ENCODE results near the gene RABGGTA.

The RABGGTA gene

DNA sequence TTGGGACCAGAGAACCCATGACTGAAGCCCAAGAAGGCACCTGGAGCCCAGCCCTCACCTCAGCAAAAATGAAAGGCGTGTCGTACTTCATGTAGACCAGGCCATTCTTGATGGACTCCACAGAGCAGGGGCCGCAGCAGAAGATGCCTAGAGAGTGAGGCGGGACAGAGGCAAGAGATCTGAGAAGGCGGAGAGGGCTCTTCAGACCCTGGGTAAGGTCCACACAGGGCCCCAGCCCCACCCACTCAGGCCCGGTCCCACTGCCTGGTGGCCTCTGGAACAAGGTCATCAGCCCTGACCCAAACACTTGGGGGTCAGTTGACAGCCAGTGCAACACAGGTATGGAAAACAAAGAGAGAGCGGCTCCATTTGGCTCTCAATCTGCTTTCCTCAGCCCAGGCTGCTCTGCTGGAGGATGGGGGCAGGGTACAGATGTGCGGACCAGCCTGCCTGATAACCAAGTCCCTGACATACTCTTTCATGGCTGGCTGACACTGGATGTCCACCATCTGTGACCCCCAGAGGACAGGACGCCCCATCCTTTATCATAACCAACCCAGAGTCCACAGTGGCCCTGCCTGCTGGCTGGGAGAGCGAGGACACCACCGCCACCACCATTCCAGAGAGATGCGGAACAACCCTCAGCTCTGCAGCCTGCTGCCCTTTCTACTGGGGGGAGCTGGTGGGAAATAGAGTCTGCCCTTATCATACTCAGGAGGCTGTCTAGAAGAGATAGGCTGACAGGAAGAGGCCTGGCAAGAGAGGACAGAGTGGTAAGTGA lies 15.3 kb downstream of the RABGGTA start:
- no peak overlapping the region for H2AFZ ChIP-seq (ENCODE audit: low read length)
- H3K4me2 ChIP-seq (ENCODE audit: low read depth, low read length): no peak overlapping the region
- no peak overlapping the region for H3K27ac ChIP-seq (ENCODE audit: low read length)
- no peaks in the 10 kb centered on the region for H3K4me1 ChIP-seq (ENCODE audit: low read length)
- TF ChIP-seq EZH2phosphoT487 (IDR thresholded peaks at IDR 0.05; ENCODE audit: low read length): no peak
- no peak for TF ChIP-seq CTCF (IDR thresholded peaks at IDR 0.05; ENCODE audit: low read length)
- no peak for TF ChIP-seq EZH2 (optimal IDR thresholded peaks at IDR 0.05; ENCODE audit: low read depth, low read length)
- H3K9ac ChIP-seq (ENCODE audit: low read length): no peak overlapping the region
- no peak overlapping the region for H3K4me3 ChIP-seq (ENCODE audit: low read length)
- no peaks in the 10 kb centered on the region for H4K20me1 ChIP-seq (ENCODE audit: insufficient read depth, low read length)
- H3K27me3 ChIP-seq (replicated peaks; ENCODE audit: insufficient read depth, low read length): no peaks in the 10 kb centered on the region
- no peaks in the 10 kb centered on the region for H3K36me3 ChIP-seq (replicated peaks; ENCODE audit: insufficient read depth, low read length)
- no peaks in the 10 kb centered on the region for H3K79me2 ChIP-seq (ENCODE audit: low read length)
- no peaks in the 10 kb centered on the region for H3F3A ChIP-seq (ENCODE audit: insufficient read depth, low read length)
- no peak for DNase-seq
- no peaks in the 10 kb centered on the region for H3K9me3 ChIP-seq (replicated peaks; ENCODE audit: insufficient read depth, low read length)
- H3K9me2 ChIP-seq (replicated peaks; ENCODE audit: insufficient read depth, low read length): no peaks in the 10 kb centered on the region

DNA sequence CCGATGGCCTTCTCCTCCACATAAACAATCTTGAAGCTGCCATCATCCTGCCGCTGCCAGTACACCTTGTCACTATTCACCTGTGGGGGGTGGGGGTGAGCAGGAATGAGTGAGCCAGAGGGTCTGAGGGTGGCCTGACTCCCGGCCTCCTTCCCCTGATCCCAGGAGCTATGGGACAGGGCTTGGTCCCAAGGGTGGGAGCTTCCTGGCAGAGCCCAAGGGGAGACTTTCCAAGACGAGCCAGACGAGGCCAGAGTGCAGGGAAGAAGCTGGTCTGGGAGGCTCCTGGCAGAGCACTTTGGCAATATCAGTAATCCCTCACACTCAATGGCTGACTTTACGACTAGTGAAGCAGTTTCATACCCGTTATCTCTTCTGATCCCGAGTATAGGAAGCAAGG lies 16.0 kb downstream of the RABGGTA start:
- Histone ChIP-seq H3K9me2 (replicated peaks; ENCODE audit: insufficient read depth, low read length) (no peaks in the 10 kb centered on the region), H3K36me3 (replicated peaks; ENCODE audit: insufficient read depth, low read length) (no peaks in the 10 kb centered on the region), H3K79me2 (ENCODE audit: low read length) (no peaks in the 10 kb centered on the region), H3K4me3 (ENCODE audit: low read length) (no peak overlapping the region), H3K9ac (ENCODE audit: low read length) (no peak overlapping the region), H3K27ac (ENCODE audit: low read length) (no peak overlapping the region), H3K4me2 (ENCODE audit: low read depth, low read length) (no peak overlapping the region), H3F3A (ENCODE audit: insufficient read depth, low read length) (no peaks in the 10 kb centered on the region), H3K27me3 (replicated peaks; ENCODE audit: insufficient read depth, low read length) (no peaks in the 10 kb centered on the region), H2AFZ (ENCODE audit: low read length) (no peak overlapping the region), H3K4me1 (ENCODE audit: low read length) (no peaks in the 10 kb centered on the region), H3K9me3 (replicated peaks; ENCODE audit: insufficient read depth, low read length) (no peaks in the 10 kb centered on the region), H4K20me1 (ENCODE audit: insufficient read depth, low read length) (no peaks in the 10 kb centered on the region)
- DNase-seq: no peak
- no peak for TF ChIP-seq EZH2phosphoT487 (IDR thresholded peaks at IDR 0.05; ENCODE audit: low read length)
- TF ChIP-seq CTCF (IDR thresholded peaks at IDR 0.05; ENCODE audit: low read length): no peak
- no peak for TF ChIP-seq EZH2 (optimal IDR thresholded peaks at IDR 0.05; ENCODE audit: low read depth, low read length)

DNA sequence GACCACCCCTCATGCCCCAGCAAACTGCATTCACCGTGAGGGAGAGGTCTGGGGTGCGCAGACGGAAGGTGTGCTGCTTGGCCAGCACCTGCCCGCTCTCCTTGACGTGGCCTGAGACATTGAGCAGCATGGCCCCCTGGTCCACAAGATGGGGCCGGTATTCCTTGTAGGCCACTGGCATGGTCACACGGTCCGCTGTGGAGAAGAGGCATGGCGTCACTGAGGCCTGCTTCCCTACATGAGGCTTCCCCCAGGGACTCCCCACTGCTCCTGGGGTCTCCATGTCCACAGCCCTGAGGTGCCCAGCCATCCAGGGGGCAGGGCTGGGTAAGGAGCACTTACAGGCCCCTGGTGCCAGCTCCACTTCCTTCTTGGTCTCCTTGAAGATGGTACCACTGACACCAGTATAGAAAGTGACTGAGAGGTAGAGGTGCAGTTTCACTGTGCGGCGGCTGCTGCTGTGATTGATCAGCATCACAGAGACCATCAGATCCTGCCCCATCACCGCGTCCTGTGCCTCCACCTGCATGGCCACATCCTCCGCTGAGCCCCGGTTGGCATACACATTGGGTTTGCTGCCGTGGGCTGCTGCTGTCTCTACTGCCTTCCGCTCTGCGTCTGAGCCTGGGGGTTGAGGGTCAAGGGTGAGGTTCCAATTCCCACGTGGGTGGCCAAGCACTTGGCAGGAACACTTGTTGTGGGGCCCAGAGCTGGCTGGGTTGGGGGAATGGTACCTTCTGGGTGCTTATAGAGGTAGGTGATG lies 16.6 kb downstream of the RABGGTA start:
- H3K4me2 ChIP-seq (ENCODE audit: low read depth, low read length): no peak overlapping the region
- no peaks in the 10 kb centered on the region for H3F3A ChIP-seq (ENCODE audit: insufficient read depth, low read length)
- no peaks in the 10 kb centered on the region for H4K20me1 ChIP-seq (ENCODE audit: insufficient read depth, low read length)
- no peaks in the 10 kb centered on the region for H3K9me2 ChIP-seq (replicated peaks; ENCODE audit: insufficient read depth, low read length)
- H2AFZ ChIP-seq (ENCODE audit: low read length): no peak overlapping the region
- H3K27me3 ChIP-seq (replicated peaks; ENCODE audit: insufficient read depth, low read length): no peaks in the 10 kb centered on the region
- H3K4me3 ChIP-seq (ENCODE audit: low read length): no peak overlapping the region
- H3K9me3 ChIP-seq (replicated peaks; ENCODE audit: insufficient read depth, low read length): no peaks in the 10 kb centered on the region
- H3K36me3 ChIP-seq (replicated peaks; ENCODE audit: insufficient read depth, low read length): no peaks in the 10 kb centered on the region
- H3K79me2 ChIP-seq (ENCODE audit: low read length): no peaks in the 10 kb centered on the region
- TF ChIP-seq CTCF (IDR thresholded peaks at IDR 0.05; ENCODE audit: low read length) (no peak), EZH2 (optimal IDR thresholded peaks at IDR 0.05; ENCODE audit: low read depth, low read length) (no peak), EZH2phosphoT487 (IDR thresholded peaks at IDR 0.05; ENCODE audit: low read length) (no peak)
- no peaks in the 10 kb centered on the region for H3K4me1 ChIP-seq (ENCODE audit: low read length)
- H3K27ac ChIP-seq (ENCODE audit: low read length): no peak overlapping the region
- DNase-seq: no peak
- H3K9ac ChIP-seq (ENCODE audit: low read length): no peak overlapping the region
